Glomerular endothelial cell (primary cell): ENCODE results near the gene FGF9. TPM values are rescaled to one million over a fixed set of nuclear protein-coding genes. Genes with fewer than 3 reads are reported as not detected.

Experiments
- DNase-seq: peaks from one replicate; pipeline ENCODE4 v3.0.0-alpha.2; 2011; ENCODE audit warnings: low read depth, low spot score; ENCODE audit errors: extremely low read depth
- total RNA-seq: library from RNA; depleted of rRNA; stranded (reverse); fragments of >200 nt; gene quantifications from 2 replicates; pipeline ENCODE4 v1.2.3, GENCODE V29; 2015

FGF9 gene
- total RNA-seq, 1 donor from 2014 or later: not detected

DNA sequence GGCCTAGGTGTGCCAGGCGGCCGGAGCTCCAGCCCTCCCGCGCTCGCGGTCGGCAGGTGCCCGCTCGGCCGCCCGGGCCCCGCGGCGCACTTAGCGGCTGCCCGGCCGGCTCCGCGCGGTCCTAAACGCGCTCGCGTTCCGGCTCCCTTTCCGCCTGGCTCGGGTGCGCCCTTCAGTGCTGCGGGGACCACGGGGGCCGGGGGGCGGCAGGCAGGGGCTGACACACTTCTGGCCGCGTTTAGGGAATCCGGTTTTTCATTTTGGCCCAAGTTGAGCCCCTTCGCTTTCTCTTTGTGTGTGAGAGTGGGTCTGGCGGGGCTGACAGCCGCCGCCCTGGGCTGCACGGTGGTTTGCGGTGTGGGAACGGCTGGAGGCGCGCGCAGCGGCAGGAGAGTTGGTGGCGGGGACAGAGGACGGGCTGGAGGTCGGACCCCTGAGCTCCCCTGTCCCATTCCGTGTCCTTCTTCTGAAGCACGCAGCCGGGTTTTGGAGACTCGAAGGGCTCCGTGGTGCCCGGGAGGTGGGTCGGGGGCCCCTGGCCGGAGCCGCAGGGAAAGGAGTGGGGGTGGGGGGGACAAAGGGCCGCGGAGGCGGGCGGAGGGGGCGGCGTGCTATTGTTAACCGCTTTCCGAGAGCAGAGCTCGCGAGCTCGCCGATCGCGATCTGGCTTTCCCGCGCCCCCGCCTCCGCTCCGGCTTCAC lies 3.1 kb downstream of the FGF9 start:
- no peak for DNase-seq

DNA sequence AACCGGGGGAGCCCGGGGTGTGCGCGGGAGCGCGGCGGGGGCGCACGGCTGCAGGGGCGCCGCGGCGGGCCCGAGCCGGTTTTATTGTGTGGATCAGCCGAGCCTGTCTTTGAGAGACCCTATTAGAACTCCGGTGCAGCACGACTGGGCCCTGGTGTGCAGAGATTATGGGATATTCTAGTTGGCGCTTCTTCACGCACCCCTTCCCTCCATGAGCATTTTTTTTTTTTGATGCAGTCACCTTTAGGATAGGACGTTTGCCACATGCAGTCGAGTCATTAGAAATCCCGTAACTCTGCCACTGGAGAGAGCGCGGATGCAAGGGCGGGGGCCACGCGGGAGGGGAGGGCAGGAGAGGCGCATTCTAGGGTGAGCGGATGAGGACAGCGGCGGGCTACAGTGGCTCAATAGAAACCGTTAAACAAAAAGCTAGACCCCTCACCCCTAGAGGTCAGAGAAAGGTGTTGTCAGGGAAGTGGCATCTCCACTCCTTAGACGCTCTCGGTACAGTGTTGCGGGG lies 3.7 kb downstream of the FGF9 start:
- DNase-seq: no peak

DNA sequence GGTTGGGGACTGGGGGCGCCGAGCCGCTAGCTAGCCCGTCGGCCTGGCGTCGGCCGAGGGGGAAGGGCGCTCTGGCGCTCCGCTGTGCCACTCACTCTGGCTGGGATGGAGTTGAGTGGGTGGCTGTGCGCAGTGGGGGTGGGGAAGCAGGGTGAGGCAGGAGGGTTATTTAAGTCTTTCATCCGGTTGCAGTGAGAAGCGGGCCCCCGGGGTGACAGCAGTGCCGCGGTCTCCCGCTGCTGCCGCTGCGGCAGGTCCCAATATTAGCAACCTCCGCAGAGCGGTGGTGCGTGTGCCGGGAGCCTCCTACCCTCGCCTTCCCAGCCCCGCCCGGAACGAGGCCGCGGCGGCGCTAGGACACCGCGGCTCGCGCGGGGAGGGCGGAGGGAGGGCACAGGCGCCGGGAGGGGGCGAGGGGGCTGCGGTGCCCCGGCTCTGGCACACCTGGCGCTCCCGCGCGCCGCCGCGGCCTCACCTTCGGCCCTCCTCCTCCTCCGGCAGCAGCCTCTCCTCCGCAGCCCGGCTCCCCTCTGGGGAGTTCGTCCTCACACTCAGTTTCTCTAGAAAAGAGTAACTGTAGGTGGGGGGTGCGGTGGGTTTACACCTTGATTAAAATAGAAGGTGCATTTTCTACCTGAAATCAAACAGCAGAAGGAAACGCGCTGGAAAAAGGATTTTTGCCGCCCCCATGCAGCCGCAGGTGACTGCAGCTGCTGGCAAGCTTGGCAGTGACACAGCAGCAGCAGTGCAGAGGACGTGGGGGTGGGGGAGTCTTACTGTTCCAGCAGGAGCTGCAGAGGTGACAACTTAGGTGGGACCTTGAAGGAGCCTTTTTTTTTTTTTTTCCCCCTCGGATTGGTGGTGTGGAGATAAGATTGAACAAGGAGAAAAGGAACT lies 4.5 kb downstream of the FGF9 start:
- DNase-seq: no peak

DNA sequence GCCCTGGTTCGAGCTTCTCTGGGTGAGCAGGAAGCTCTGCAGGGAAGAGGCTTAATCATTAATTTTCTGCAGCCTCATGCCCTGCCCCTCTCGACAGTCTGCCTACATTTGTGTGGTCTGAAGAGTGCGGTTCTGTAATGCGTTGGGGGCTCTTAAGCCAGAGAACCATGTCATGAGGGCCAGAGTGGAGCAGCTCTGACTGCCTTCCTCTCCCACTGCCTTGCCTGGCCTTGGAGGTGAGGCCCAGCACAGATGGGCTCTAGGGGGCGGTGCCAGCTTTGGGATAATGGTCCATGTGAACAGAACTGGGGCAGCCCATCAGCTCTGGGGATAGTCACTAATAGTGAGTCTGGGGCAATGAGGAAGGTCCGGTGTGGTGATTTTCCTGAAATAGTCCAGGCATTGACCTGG lies 5.7 kb downstream of the FGF9 start:
- DNase-seq: no peak

DNA sequence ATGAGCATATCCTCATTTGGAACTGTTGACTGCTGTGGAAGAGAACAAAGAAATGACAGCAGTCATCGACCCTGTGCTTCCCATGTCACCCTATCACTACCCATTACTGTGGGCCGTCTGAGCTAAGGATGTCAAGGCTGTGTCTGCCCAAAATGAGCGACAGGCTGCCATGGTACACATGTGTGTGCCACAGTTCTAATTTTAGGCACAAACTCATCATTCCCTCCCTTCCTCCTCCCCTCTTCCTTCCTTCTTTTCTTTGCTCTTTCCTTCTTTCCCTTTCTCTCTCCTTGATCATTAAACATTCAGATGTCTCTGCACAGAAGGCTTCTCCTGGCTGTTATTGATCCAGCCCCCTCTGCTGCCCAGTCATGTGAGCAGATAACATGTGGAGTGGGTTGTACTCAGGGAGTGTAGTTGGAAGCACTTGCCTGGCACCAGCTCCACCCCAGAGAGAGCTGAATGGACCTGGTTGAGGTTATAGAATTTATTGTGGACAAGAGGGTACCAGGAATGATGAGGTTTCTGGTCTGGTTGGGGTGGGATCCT lies 6.3 kb downstream of the FGF9 start:
- no peak for DNase-seq

DNA sequence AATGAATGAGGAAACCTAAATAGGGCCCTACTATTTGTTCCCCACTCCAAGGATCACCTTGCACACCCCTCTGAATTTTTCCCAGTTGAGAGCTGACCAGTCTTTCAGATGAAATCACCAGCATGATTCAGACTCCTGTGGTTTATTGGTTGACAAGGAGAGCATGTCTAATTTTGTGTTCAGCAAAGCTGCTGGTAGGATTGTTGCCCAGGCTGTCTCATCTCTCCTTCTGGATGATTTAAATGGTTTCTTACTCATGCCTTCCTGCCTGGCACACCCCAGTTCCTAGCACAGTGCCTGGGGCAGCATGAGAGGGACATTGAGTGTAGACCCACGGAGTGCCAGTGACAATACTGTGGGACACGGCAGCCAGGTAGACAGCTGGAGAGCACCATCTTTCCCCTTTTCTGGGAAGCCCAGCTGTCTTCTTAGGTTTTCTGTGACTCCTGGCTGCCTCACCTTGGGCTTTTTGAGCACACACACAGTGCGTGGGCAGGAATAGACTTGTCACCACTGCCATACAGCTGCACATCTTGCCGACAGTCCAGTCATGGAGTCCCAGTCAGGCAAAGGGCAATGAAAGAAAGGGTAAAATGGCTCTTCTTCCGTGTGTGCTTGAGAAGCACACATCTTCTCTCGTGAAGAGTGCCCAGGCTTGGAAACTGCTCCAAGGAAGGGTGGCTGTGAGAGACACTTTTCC lies 12.3 kb downstream of the FGF9 start:
- no peak for DNase-seq

DNA sequence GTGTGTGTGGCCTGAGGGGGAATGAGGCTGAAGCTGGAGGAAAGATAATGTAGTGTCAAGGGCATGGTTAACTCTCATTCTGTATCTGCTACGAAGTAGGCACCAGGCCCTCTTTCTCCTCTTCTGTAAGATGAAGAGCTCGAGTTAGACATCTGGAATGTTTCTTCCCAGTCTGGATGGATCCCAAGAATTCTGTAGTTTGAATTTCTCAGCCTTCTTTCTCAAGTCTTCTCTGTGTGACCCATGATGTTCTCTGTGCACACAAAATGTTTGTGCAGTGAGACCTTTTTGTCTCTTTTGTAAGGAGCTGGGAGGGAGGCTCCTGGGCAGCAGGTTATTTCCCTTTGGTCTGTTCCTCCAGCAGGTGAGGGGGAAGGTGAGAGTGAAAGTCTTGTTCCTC lies 13.7 kb downstream of the FGF9 start:
- DNase-seq: no peak

DNA sequence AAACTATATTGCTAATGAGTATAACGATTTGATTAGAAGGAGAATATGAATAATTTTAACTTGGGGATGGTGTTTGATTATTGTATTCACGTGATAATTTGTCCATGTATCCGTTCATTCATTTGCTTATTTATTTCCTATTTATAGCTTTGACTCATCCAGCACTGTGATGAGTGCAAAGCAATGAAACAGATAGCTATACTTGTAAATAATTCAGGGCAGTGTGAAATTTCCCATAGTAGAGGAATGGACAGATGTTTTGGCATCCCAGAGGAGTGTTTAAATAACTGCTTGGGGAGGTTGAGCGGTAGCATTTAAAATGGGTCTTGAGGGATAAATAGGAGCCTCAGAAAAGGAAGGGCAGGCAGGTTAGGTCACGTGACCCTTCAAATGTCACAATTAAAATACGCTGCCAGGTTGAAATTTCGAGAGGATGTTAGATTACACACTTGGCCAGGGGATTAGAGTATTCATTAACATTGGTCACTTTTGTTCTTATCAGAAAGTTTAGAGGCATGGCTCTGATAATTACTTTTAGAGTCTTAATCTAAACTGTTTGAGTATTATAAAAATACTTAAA lies 14.7 kb downstream of the FGF9 start:
- no peak for DNase-seq

DNA sequence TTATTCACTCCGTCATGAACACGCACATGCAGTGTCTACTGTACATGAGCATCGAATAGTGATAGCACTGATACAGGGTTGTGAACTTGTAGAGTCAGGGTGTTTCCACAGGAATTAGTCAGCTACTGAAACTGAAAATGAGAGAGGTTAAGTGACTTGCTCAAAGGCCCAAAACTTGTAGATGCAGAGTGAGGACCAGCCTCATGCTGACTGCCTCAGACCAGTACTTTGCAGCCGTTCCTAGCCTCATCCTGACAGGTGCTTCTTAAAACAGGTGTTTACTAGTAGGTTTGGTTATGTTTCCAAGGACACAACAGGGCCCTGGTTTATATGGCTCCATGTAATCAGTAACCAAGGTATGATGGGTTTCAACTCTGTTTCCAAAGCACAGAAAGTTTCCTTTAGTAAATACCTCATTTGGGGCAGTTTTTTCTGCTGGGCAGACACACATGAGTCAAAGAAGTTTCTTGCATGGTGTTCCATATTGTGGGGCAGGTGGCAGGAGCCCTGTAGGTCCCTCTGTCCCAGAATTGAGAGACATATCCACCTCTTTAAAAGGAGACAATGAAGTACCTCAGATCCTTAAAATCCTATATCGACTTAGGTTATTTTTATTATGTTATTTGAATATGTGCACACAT lies 16.0 kb downstream of the FGF9 start:
- DNase-seq: no peak

DNA sequence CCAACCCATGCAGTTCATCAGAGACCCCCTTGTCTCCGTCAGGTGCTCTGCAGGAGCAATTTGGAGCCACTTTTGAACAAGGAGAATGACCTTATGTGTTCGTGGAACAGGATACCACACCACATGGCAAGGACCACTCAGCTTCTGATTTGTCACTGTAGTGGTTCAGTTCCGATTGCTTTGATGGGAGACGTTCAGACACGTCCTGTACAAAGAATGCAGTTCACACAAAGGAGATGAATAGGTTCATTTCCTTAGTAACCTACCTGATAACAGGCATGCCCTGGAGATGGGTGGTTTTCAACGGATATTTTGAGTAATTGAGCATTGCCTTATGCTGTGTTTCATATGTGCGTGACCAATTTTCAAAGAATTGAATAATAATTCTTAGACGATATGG lies 17.2 kb downstream of the FGF9 start:
- no peak for DNase-seq

DNA sequence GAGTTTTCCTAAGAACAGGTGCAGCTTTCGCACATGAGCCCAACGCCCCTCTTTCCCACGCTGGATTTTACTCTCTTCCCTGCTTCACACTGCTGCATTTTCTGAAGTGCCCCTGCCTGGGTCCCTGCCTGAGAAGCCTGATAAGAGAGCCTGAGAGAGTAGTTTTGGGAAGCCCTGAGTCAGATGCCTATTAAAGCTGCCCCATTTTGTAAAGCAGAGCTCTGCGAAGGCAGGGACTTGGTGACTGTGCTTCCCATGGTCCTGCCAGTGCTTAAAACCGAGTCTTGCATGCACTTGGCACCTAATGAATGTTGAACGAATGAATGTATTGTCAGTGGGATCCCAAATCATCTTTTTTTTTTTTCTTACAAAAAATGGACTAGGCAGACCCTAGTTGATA lies 18.2 kb downstream of the FGF9 start:
- no peak for DNase-seq

DNA sequence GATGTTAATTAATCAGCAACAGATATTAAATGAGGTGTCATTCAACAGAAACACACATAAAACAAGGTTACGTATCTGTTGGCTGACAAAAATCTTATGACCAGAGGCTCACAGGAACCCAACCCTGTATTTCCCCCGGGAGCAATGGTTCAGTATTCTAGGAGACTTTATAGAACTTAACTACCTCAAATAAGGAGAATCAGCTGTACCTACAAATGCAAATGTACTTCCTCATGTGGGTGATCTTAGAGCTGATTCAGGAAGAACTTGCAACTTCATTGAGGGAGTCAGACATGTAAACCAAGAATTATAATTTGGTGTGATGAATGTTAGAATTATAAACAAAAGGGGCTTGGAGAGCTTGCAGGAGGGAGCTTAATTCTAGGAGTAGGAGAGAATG lies 20.1 kb downstream of the FGF9 start:
- DNase-seq: no peak

DNA sequence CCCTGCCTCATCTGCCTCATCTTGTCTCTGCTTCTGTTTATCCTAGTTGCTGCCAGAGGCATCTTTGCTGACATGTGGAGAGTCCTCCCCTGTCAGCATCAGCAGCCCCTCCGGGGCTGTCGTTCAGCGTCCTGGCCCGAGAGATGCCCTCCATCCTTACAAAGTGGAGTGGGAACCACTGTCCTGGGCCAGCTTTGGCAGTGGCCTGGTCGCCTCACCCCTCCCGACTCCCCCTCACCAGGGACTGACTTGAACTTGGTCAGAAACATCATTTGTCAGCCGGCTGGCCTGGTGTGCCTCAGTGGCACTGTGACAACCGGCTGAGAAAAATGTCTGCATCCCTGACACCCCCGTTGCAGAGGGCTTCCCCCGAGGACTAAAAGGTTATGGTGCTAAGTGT lies 20.6 kb downstream of the FGF9 start:
- DNase-seq: no peak

DNA sequence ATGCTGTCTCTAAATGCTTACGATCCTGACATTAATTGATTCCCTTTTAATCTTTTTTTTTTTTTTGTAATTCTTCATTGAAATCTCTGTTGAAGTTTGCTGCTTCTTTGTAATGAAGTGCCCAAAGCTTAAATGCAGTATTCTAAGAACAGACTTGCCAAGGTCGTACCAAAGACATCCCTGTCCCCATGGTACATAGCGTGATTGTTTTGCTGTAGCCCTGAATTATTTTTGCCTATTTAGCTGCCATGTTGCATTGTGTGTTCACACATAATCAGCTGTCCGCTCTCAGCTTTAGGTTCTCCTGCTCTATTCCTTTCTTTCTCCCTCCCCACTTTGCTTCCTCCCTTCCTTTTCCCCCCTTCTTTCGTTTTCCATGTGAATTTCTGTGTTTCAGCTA lies 21.1 kb downstream of the FGF9 start:
- DNase-seq: no peak

DNA sequence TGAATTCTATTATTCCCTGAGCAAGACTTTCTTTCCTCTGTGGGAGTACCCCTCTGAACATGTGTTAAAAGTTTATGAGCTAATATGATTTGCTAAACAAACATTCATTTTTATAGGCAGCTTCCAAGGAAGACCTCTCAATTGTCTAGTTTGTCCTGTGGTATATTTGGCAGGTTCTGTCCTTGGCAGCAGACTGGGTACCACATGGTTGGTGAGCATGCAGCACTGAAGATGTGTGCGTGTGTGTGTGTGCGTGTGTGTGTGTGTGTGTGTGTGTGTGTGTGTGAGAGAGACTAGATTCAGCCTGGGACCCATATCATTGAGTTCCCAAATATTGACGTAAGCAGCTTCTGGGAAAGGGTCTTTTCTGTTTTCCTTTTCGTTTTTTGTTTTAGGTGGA lies 24.0 kb downstream of the FGF9 start:
- no peak for DNase-seq

DNA sequence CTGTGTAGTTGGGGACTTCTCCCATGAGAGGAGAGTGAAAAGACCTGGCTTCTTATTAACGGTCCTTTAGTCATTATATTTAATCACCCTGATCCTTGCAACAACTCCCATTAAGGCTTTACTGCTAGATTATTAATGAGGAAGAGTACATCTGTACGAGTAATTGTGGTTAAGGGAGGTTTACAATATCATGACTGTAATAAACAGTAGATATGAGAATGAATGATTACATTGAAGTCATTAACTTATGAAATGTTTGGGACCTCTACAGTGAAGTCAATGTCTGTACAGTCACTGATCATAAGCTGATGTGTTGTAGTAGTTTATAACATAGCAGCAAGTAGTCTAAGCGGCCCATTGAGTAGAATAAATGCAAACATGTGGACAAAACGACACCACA lies 24.7 kb downstream of the FGF9 start:
- DNase-seq: no peak

DNA sequence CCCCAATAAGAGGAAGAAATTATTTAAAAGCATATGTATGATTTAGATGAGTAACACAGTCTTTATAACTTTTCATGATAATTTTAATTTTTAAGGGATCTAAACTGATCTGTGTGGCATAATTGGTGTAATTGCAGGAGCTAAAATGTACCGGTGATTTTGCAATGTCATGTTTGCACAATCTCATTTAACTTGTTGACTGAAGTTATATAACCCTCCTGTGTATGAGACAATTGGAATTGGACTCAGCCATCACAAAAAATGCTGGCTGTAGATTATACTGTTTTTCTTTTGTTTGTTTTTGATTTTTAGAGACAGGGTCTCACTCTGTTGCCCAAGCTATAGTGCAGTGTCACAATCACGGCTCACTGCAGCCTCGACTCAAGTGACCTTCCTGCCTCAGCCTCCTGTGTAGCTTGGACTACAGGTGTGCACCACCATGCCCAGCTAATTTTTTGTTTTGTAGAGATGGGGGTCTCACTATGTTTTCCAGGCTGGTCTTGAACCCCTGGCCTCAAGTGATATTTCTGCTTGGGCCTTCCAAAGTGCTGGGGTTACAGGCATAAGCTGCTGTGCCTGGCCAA lies 26.1 kb downstream of the FGF9 start:
- DNase-seq: no peak

DNA sequence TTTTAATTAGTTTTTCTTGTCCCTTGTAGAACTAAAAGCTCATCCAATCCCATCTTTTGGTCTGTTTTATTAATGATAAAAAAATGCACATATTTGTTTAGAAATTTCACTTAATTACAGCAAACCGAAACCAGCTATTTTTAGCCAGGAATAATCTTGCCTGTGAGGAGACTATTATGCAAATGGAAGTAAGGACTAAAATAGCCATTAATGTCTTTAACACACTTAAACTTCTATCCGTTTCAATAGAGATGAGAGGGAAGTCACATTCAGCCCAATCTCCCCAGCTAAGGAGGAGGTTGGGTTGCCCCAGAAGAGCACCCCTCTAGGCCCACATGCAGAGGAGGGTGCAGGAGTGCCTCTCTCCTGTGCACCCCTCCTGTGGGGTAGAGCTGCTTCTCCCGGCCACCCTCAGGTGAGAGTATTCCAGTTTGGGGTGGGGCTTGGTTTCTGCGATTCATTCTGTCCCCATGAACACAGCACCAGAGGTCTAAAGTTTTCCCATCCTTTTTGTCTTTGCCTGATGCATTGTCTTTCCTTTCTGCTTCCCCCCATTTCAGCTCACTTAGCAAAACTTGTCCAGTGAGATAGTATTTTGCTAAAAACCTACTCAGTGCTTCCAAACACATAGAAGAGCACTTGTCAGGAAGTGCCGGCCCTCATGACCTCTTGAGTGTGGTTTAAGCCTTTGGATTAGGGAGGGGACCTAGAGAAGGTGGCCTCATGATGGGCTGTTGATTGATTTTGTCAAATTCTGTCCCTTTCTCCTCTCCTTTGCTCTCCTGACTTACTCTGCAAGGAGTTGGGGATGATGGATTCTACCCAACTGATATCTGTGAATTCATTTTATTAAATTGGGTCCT lies 28.2 kb downstream of the FGF9 start:
- DNase-seq: no peak

DNA sequence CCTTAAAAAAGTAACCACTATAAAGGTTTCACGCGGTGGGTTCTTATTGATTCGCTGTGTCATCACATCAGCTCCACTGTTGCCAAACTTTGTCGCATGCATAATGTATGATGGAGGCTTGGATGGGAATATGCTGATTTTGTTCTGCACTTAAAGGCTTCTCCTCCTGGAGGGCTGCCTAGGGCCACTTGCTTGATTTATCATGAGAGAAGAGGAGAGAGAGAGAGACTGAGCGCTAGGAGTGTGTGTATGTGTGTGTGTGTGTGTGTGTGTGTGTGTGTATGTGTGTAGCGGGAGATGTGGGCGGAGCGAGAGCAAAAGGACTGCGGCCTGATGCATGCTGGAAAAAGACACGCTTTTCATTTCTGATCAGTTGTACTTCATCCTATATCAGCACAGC lies 30.6 kb downstream of the FGF9 start:
- no peak for DNase-seq
